H54 (cell line): Measurements from ENCODE around the gene ELFN1.

ENCODE experiments used
- DNase-seq: peaks from one replicate; pipeline ENCODE4 v3.0.0; 2011; ENCODE audit warnings: low spot score, mixed read lengths; ENCODE audit not compliant: insufficient read length
- FAIRE-seq: peaks from 3 replicates; lab custom pipeline; 2011; peaks lifted over from hg19 to GRCh38; lab: Jason Lieb, UNC
- POLR2A ChIP-seq: IDR thresholded peaks from 2 replicates; pipeline ENCODE4 v1.6.1; 2011; ENCODE audit warnings: low read depth, mild to moderate bottlenecking, low read length

The ELFN1 gene

DNA sequence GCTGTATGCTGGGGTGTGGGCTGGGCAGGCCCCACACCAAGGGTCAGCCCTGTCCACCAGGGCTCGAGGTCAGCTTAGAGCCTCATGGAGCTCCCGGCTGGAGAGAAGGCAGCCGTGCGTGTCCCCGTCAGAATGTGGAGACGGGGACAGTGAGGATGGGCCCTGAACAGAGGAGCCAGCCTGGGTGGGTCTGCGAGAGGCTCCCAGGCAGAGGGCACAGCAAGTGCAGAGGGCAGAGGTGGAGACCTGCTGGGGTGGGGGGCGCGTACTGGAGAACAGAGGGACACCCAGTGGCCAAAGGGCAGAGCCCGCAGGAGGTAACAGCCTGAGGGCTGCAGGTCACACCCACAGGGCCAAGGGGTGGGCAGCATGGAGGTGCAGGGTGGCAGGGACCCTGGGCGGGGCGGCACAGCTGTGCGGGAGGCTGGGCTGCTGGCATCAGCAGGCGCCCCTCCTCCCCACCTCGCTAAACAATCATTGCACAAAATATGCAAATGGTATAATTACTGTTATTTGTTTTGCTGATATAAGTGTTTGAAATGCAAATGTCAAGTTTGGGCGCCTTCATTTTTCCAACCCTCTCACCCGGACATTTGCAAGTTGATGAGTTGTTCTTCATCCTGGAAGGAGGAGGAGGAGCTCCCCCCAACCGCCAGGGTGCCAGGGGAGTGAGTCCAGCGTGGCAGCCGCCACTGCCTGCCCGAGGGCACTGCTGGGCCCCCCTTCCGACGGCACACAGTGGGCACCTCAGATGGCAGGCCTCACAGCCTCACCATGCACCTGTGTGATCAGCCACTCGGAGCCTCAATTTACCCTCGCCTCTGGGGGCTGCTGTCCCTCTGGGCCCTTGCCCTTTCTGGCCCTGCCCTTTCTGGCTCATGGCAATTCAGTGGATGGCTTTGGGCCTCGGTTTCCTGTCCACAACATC is 35.0 kb downstream of the ELFN1 start:
- DNase-seq (no peak), FAIRE-seq (no peak)
- TF ChIP-seq POLR2A, result no peak

DNA sequence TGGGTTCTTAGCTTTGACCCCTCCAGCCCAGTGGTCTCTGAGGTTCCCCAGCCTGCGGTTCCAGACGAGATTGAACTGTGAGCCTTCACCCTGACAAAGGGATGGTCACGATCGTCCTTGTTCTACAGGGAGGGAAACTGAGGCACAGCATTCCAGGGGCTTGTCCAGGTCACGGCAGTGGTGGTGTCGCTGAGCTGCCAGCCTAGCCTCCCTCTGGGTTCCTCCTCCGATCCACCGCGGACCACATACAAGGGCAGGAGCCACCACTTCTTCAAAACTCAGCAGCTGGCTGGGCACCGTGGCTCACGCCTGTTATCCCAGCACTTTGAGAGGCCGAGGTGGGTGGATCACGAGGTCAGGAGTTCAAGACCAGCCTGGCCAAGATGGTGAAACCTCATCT is 35.8 kb downstream of the ELFN1 start:
- DNase-seq, result no peak
- TF ChIP-seq POLR2A, result no peak
- FAIRE-seq, result no peak

DNA sequence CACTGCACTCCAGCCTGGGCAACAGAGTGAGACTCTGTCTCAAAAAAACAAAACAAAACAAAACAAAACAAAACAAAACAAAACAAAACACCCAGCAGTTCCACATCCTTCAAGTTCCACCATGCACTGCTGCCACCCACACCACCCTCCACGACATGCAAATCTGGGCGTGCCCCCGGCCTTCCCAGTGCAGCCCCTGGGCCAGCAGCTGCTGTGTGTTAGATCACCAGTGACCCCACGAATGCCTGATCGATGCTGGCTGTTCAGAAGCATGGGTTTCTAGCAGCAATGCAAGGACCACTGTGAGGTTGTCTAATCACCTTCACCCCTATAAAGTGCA is 36.3 kb downstream of the ELFN1 start:
- FAIRE-seq (no peak), DNase-seq (no peak)
- TF ChIP-seq POLR2A, result no peak

DNA sequence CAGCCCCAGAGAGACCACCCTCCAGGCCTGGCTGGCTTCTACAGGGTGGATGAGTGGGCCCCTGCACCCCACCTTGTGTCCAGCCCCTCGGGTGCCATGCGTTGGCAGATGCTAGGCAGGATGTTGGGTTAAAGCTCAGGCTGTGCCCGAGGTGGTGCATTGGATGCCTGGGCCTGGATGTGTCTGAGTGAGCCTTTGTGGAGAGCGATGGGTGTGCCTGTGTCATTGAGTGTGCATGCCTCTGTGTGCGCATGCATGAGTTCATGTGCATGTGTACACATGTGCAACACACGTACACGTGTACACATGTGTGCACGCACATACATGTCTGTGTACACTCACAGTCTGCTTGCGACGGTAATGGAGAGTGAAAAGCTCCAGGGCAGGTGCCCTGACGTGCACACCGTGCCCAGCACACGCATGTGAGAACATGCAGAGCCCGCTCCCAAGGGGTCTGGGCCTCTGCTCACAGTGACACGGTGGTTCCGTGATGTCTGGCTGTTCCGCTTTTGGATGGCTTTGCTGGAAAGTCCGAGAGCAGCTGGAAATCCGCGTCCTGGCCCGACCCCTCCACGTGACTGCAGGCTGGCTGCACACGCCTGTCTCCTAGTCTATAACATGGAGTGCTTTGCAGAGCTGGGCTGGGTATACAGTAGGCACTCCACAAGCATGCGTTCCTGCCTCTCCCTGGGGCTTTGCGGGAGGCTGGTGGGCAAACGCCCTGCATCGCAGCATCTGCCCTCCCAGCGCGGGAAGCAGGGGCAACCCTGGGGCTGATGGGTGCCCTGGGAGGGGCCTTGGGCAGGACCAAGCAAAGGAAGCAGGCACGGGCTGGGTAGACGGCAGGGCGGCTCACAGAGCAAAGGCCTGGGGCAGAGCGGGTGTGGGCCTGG is 36.9 kb downstream of the ELFN1 start:
- no peak for FAIRE-seq
- no peak for DNase-seq

DNA sequence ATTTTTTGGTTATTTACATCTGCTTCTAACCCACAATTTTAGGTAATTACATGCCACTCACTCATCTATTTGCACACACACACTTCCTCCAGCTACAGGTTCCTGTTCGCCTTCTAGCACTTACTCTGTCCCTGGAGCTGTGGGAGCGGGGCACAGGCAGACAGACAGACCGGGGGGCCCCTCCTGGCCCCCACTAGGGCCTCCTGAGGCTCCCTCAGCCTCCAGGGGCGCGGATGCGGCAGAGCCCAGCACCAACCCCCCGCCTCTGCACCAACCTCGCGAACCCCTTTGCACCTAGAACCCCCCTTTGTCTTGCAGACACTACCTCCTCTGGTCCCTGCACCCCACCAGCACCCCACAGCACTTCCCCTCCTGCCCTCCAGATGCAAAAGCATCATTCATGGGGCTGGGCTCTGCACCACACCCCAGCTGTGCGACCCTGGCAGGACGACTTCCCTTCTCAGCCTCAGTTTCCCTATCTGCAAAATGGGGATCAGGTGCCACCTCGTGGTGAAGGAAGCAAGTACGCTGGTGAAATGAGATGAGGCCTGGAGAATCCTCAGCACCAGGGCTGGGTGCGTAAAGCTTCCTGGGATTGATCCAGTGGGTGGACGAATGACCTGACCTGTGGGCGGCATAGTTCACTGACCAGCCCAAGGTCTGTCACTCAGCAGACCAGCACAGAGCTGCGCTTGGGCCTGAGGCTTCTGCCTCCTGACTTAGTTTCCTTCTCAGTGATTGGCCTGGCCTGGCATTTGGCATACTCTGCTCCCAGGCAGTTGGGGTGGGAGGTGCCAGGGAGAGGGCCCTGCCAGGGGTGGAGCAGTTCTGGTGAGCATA is 37.9 kb downstream of the ELFN1 start:
- no peak for FAIRE-seq
- no peak for DNase-seq

More for the DNA sequence above, 36.9 kb downstream of the ELFN1 start:
- no peak for TF ChIP-seq POLR2A

DNA sequence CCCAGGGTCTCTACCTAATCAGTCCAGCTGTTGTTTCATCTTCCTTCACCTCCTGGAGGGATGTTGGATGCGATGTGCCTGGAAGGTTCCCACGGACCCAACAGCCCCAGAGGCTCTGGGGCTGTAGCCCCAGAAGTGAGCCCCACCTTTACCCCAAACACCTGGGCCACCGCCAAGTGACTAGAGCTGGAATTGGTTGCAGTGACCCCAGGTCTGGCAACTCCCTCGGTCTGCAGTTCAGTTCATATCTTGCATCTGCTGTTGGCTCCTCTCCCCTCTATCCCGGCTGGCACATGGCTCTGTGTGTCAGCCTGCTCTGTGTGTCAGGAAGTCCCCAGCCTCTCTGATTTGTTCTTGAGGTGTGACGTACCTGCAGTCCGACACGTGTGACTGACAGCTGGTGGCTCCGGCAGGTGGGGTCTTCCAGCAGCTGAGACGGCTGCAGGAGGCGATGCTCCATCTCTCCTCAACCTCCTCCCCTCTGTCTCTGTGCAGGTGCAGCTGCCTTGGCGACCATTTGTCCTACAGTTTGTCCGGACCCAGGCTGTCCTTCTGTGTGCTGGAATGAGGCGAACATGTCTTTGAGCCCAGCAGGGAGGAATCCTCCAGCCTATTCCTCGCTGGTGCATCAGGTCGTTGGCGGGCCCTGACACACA is 38.6 kb downstream of the ELFN1 start:
- TF ChIP-seq POLR2A, result no peak
- DNase-seq, result no peak
- no peak for FAIRE-seq

More for the DNA sequence above, 37.9 kb downstream of the ELFN1 start:
- 0 out of 2 replicates have a peak, but pooled peaks have one; percentile 6 for TF ChIP-seq POLR2A

DNA sequence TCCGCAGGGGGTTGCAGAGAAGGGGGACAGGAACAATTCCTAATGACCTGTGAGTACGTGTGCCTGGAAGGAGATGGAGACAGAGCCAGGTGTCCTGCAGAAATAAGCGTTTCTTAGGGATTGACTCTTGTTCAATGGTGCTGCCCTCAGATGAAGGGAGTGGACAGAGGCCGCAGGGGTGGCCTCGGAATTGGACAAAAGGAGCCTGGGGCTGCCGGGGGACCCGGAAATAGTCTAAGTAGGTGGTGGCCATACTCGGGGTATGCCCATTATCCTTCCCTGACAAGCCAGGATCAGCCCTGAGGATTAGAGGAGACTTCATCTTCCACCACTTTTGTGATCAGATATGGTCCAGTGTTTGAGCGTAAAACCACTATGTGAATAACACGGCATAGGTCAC is 39.2 kb downstream of the ELFN1 start:
- DNase-seq (no peak), FAIRE-seq (no peak)
- TF ChIP-seq POLR2A, result no peak

DNA sequence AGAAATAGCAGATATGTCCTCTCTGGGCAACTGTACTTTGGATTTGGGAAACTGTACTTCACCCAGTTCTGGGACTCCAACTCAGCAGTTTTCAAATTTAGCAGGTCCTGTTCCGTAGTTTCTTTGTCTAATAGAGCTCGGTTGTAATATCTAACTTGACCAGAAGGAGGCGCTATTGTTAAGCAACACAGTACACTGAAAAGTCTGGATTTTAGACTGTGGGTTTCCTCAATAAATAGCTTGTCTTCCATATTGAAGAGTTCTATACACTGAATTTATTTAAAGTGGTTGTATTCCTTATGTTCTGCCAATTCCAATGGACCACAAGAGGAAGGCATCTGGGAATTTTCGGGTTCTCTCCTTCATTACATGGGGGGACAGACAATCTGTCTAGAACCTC is 39.8 kb downstream of the ELFN1 start:
- no peak for TF ChIP-seq POLR2A
- DNase-seq (no peak), FAIRE-seq (no peak)

DNA sequence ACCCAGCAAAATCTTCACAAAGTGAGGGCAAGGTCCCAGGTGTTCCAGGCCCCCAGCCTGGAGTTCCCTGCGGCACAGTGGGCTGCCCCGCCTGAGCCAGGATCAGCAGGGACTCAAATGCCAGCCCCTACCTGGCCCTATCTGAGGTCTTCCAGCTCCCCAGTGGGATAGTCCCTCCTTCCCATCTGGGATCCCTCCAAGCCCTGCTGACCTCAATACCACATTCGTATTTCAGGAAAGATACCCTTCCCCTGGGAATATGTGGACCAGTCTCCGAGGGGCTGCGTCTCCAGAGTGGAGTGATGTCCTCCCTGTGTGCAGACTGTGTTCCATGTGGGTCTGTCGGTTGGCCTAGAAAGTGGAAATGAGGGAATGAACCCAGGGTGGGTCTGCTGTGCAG is 40.9 kb downstream of the ELFN1 start:
- DNase-seq (no peak), FAIRE-seq (no peak)

DNA sequence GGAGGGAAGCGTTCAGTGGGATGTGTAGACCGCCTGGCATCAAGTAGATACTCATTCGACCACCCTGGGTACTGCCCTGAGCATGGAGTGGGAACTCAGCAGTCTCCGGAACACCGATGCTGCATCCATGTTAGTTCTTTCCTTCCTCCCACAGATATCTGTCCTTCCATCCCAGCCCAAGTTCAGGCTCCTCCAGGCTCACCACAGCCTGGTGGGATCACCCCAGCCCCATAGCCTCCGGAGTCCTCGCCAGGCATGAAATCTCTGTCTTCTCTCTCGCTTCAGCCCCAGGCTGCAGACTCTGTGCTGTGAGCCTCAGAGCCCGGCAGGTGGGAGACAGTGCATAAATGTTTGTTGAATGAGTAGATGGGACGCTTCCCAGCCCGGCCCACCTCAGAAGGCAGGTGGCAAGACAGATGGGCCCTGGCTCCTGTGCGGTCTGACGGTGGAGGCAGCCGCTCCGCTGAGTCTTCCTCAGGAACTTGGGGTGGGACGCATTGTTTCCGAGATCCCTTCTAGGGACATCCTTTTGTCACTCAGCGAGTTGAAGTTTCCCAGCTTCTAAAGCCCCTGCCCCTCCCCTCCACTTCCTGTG is 42.9 kb downstream of the ELFN1 start:
- FAIRE-seq, result no peak
- TF ChIP-seq POLR2A, result no peak
- no peak for DNase-seq

More for the DNA sequence above, 40.9 kb downstream of the ELFN1 start:
- TF ChIP-seq POLR2A, result no peak

DNA sequence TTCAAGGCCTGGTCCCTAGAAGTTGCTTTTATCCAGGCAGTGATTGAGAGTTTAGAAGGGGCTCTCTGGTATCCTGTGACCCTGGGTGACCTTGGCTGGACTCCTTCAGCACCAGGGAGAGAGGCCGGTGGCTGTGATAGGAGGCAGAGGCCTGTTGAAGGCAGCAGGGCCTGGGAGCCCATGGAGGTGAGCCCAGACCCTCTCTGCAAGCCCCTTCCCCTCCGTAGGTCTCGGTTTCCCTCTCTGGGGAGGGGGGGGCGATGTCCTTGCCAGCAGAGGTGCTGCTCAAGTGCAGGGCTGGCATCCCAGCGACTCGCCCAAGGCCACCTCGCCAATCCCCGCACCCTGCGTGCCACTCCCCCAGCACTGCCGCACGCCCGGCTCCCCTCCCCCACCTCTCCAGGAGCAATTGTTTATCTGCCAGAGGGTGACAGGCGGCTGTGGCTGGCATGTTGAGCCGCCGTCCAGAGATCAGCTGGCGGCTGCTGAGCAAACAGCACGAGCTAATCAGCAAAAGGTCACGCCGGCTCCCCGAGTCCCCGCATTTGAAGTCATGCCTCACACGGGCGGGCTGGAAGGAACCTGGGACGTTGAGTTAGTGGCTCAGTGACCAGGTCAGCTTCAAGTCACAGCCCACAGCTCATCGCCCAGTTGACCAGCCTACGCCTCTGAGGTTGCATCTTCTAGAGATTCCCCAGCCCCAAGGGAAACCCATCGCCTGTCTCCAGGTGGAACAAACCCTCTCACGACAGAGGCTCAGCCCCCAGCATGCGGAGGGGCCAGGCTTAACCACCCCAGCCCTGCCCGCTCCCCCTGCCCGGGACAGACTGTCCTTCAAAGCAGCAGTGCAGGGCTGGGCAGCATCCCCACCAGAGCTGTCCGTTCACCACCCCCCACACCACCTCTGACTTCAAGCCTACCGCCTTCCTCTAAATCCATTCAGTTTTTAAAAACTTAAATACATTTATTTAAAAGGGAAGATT is 43.7 kb downstream of the ELFN1 start:
- TF ChIP-seq POLR2A, result no peak
- DNase-seq (no peak), FAIRE-seq (no peak)
